NCI-H1092 (cell line): Measurements from ENCODE around the gene WDFY2.

ENCODE experiments used
- DNase-seq: peaks from one replicate; lab custom pipeline; 2025; lab: John Stamatoyannopoulos, UW

WDFY2 gene

DNA sequence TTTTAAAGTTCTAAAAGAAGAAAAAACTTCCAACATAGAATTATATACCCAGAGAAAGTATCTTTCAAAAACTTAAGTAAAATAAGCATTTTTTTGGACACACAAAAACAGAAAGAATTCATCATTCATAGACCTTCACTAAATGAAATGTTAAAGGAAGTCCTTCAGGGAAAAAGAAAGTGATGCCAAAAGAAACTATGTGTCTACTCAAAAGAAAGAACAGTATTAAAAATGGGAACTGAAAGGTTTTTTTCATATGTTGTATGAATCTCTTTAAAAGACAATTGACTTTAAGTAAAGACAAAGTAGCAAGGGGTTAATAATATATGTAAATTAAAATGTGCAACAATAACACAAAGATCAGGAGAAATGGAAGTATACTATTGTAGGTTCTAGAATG, 123.2 kb downstream of the WDFY2 start:
- DNase-seq: no peak

GRCh38 chr13:51713807-51714206, 129.5 kb downstream of the WDFY2 start:
- no peak for DNase-seq

GRCh38 chr13:51714663-51715168, 130.5 kb downstream of the WDFY2 start:
- no peak for DNase-seq

GRCh38 chr13:51715613-51716012, 131.4 kb downstream of the WDFY2 start:
- no peak for DNase-seq

- no peak for DNase-seq
Measured at GRCh38 chr13:51717786-51718398, 133.6 kb downstream of the WDFY2 start.

- DNase-seq: no peak
Measured at GRCh38 chr13:51719394-51719793, 135.1 kb downstream of the WDFY2 start.

- DNase-seq: no peak
Measured at GRCh38 chr13:51721496-51721895, 137.2 kb downstream of the WDFY2 start.

DNA sequence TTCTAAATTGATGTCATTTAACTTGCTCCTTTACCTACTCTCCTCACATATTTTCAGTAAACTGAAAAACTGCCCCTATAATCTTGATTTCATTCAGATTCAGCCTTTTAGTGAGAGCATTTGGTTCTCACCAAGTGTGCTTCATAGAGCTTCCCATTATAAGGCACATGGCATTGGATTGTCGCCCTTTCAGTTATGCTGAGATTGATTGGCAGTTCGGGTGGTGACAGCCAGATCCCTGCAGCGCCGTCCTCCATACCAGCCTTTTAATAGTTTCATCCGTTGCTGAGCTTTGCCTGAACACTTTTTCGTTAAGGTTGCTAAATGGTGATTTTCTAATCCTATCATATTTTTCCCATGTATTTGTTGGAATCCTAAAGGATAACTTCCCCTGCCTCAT, 139.3 kb downstream of the WDFY2 start:
- DNase-seq: no peak

DNA sequence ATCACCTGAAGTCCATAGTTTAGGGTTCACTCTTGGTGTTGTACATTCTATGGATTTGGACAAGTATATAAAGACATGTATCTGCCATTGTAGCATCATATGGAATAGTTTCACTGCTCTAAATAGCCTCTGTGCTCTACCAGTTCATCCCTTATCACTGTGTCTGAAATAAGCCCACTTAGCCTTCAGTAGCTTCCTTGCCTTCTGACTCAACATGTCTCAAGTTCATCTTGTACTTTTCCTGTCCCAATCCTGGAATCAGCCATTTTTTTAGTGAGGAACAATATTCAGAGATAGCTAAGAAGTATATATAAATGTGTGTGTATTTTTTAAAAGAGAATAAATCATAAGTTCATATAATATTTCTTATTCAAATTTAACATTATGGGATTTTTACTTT, 140.5 kb downstream of the WDFY2 start:
- no peak for DNase-seq

DNA sequence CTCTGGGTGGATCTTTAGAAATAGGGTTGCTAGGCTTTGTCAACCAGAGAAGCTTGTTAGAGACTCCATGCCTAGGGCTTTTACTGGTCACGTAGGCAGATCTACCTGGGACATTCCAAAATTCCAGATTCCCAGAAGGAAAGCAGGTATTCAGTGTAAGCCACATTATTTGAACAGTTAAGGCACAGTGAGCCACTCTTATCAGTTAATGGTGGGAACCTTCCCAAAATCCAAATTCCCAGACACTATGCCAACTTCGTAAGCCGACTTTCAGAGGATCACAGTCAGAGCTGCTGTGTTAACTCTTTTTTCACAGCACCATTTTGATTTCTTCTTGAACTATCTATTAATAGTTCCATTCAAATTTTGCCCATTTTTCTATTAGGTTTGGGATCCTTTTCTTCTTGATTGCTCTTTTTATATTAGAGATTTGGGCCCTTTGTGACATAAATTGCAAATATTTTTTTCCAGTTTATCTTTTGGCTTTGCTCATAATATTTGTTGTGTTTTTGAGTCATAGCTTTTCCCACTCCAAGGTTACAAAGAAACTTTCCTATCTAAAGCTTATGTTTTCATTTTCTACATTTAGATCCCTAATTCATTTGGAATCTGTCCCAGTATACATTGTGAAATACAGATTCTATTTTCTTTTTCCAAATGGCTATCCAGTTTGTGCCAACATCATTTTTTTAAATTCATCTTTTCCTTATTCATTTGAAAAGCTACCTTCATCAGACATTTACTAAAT, 142.4 kb downstream of the WDFY2 start:
- DNase-seq: no peak

DNA sequence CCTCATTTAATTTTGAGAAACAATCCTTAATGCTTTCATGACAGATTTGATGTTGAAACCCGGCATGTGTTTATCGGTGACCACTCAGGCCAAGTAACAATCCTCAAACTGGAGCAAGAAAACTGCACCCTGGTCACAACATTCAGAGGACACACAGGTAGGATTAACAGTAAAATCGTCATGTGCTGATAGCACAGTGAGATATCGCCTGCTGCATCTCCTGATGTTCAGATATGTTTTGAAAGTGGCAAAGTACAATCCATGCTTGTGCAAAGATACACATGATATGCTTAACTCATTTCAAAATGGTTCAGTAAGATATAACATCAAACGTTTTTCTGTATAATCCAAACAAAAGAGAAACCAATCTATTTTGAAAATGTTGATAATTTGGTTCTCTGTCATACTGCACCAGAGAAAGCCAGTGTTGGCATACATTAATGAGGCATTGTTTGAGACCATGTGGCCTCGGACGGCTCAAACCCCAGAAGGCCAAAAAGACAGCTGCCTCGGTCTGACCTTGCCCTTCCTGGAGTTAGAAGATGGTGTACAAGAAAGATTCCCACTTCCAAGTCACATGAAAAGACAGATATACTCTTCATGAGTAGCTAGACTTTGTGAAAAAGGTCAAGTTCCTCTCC, 143.5 kb downstream of the WDFY2 start:
- no peak for DNase-seq

- DNase-seq: no peak
Measured at GRCh38 chr13:51728275-51728673, 144.0 kb downstream of the WDFY2 start.

- no peak for DNase-seq
Measured at GRCh38 chr13:51728972-51729371, 144.7 kb downstream of the WDFY2 start.

- no peak for DNase-seq
Measured at GRCh38 chr13:51729866-51730553, 145.7 kb downstream of the WDFY2 start.

GRCh38 chr13:51730927-51731326, 146.7 kb downstream of the WDFY2 start:
- DNase-seq: no peak

DNA sequence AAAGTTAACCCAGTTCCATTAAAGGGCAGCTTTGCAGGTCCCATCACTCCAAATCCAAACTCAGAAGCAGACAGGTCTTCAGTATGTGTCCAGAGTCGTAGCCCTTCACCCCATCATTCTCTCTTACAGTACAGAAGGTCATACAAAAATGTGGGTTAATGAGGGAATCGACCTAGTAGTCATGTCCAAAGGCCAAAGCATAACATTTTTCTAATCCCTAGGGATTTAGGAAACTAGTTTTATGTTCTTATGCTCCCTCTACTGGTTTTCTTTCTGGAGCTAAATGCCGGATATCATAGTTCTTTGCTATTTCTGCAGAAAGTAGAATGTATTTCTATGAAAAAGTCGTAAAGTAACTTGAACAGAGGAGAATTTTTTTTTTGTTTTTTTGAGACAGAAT, 147.5 kb downstream of the WDFY2 start:
- DNase-seq: no peak

DNA sequence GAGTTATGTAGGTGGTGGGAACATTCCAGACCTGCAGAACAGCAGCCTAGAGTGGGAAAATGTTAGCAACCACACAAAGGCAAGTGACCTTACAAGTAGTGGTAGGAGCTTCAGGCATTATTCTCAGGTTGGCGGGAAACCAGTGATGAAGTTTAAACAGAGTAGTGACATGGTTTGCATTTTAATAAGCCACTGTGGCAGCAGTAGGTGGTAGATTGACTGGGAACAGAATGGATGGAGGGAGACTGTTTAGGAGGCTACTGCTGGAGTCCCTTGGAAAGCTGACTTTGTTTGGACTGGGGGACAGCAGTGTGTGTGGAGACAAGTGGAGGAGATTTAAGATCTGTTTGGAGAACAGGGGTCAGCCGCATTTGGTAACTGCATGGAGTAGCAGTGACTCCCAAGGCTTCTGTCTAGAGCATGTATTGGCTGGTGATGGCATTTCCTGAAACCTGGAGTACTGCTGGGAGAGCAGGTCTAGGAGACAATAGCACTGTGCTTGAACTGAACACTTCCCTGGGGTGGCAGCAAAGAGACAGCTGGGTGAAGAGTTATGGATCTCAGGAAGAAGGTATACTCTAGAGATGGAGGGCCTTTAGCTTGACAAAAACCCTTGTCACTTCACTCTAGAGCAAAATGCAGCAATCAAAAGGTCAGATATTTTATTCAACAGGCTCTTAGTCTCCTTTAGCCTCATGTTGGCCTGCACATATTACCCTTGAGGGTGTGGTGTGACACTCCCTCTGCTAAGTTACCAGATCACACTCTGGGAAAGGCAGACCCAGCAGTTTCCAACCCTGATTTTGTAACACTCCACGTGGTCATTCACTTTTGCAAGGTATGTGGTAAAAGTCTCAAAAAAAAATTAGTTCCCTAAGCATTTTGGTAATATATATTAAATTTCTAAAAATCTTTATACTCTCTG, 149.4 kb downstream of the WDFY2 start:
- no peak for DNase-seq

GRCh38 chr13:51734786-51735185, 150.5 kb downstream of the WDFY2 start:
- no peak for DNase-seq

- DNase-seq: no peak
Measured at GRCh38 chr13:51737609-51738008, 153.3 kb downstream of the WDFY2 start.

- no peak for DNase-seq
Measured at GRCh38 chr13:51738226-51738905, 154.1 kb downstream of the WDFY2 start.
